ENCODE measurements around the gene TMEM273. TPM values are rescaled to one million over a fixed set of nuclear protein-coding genes. Genes with fewer than 3 reads are reported as not detected.

TMEM273 gene
- total RNA-seq, 1 donor from 2014 or later: 0.42 TPM

DNA sequence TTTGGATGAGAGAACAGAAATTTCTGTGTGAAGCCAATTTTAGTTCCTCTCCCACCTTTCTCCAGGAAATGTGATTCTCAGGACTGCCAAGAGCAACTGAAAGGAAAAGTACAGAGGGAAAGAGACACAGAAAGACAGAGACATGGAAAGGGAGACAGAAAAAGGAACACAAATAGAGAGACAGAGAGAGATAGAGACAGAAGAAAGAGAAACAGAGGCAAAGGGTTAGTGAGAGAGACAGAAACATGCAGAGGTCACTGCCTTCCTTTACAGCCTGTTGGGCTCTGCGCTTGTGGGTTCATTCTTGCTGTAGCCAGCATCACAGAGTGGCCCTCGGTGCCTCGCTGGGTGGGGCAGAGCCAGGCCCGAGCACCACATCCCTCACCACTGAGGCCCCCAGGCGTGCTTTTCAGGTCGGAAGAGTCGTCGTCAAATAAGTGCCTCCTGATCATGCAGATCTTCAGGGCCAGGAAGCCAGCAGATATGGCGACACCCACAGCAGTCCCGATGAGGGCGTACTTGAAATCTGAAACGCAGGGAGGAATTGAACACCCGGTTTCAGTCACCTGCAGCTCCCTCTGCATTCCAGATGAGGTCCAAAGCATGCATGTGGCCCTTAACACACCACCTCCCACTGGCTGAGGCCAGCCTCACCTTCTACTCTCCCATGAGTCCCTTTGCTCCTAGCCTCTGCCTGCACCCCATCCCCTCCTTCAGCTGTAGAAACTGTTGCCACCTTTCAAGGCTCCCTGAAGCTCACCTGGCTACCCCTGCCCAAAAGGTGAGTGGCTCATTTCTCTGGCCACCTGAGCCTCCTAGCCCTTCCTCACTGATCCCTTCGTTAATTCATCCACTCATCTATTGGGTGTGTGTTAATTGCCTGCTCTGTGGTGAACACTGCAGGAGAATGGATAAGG, 21.4 kb downstream of the TMEM273 start:
- DNase-seq (ENCODE audit: low read depth): no peak
- no peaks in the 10 kb centered on the region for H3K36me3 ChIP-seq (ENCODE audit: control insufficient read depth, insufficient read depth, low read length)
- TF ChIP-seq, protein P1, sequence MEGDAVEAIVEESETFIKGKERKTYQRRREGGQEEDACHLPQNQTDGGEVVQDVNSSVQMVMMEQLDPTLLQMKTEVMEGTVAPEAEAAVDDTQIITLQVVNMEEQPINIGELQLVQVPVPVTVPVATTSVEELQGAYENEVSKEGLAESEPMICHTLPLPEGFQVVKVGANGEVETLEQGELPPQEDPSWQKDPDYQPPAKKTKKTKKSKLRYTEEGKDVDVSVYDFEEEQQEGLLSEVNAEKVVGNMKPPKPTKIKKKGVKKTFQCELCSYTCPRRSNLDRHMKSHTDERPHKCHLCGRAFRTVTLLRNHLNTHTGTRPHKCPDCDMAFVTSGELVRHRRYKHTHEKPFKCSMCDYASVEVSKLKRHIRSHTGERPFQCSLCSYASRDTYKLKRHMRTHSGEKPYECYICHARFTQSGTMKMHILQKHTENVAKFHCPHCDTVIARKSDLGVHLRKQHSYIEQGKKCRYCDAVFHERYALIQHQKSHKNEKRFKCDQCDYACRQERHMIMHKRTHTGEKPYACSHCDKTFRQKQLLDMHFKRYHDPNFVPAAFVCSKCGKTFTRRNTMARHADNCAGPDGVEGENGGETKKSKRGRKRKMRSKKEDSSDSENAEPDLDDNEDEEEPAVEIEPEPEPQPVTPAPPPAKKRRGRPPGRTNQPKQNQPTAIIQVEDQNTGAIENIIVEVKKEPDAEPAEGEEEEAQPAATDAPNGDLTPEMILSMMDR (IDR thresholded peaks at IDR 0.05; ENCODE audit: insufficient read depth, low read length, poor library complexity, severe bottlenecking): no peak
- peaks cover 5% of the 10 kb centered on the region for H3K27me3 ChIP-seq (ENCODE audit: control insufficient read depth, insufficient read depth, low read length)
- no peak overlapping the region for H3K4me3 ChIP-seq (ENCODE audit: low read depth, low read length)

DNA sequence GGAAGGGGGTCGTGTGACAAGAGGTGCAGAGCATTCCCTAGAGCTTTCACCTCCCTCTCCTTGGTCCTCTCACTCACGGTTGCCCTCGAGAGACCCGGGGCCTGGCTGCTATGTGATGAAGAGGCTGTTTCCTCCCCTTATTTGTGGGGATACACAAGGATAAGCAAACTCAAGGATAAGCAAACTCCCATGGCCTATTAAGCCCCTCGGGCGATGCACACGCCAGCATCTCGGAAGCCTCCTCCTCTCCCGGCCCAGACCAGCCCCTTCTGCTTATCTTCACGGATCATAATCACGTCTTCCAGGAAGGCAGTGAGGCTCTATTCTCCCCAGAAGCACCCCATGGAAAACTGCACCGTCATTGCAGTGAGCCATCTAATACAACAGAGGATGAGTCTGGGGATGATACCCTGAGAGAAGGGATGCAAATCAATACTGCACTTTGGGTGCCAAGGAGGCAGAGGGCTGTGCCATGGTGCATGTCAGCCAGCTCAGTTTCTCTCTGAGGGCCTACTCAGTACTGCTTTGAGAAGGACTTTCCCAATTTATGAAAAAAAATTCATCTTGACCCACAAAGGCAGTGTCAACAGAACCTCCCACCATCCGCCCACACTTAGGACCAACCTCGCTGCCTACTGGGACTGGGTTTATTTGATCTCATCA, 22.2 kb downstream of the TMEM273 start:
- Histone ChIP-seq H3K36me3 (ENCODE audit: control insufficient read depth, insufficient read depth, low read length) (no peaks in the 10 kb centered on the region), H3K27me3 (ENCODE audit: control insufficient read depth, insufficient read depth, low read length) (peaks cover 5% of the 10 kb centered on the region), H3K4me3 (ENCODE audit: low read depth, low read length) (no peak overlapping the region)
- TF ChIP-seq, protein P1 (IDR thresholded peaks at IDR 0.05; ENCODE audit: insufficient read depth, low read length, poor library complexity, severe bottlenecking): no peak
- no peak for DNase-seq (ENCODE audit: low read depth)

DNA sequence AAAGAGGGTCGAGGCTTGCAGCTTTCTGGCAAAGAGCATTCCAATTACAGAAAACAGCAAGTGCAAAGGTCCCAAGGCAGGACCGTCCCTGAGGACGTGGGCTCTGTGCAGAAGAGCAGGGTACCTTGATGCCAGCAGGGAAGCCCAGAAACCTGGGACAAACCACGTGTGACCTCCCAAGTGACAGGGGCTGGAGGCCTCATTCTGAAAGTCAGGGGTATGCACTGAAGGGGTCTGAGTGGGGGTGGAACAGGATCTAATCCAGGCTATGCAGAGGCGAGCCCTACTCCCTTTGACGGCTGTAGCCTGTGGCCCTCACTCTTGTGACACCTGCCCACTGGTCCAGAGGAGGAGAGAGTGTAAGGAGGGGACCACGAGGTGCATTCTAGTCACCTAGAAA, 22.9 kb downstream of the TMEM273 start:
- Histone ChIP-seq H3K36me3 (ENCODE audit: control insufficient read depth, insufficient read depth, low read length) (no peaks in the 10 kb centered on the region), H3K4me3 (ENCODE audit: low read depth, low read length) (no peak overlapping the region), H3K27me3 (ENCODE audit: control insufficient read depth, insufficient read depth, low read length) (peaks cover 5% of the 10 kb centered on the region)
- TF ChIP-seq, protein P1 (IDR thresholded peaks at IDR 0.05; ENCODE audit: insufficient read depth, low read length, poor library complexity, severe bottlenecking): no peak
- DNase-seq (ENCODE audit: low read depth): no peak

DNA sequence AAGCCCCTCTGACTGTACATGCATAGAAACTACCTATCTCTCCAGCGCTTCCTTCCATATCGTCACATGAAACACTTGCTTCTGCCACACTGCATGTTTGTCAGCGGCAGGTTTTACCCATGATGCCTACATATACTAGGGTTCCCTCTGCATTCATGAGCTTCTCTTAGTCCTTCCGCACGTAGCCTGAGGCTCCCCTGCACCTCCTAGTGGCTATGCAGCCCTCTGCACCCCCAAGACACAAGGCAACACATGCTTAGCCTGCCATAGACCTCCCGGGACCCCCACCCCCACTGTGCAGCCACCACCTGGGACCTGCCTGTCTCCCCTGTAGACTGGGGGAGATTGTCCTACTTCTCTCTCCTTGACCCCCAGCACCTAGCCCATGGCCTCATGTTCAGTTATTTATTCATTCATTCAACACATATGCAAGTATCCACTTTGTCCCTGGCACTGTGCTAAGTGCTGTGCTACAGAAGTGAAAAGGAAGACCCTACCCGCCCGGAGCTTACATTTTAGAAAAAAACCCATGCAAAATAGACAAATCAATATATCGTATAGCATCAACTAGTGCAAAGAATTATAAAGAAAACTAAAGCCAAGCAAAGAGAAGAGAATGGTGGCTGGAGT, 23.5 kb downstream of the TMEM273 start:
- H3K4me3 ChIP-seq (ENCODE audit: low read depth, low read length): no peak overlapping the region
- no peaks in the 10 kb centered on the region for H3K36me3 ChIP-seq (ENCODE audit: control insufficient read depth, insufficient read depth, low read length)
- H3K27me3 ChIP-seq (ENCODE audit: control insufficient read depth, insufficient read depth, low read length): peaks cover 5% of the 10 kb centered on the region
- no peak for DNase-seq (ENCODE audit: low read depth)
- TF ChIP-seq, protein P1 (IDR thresholded peaks at IDR 0.05; ENCODE audit: insufficient read depth, low read length, poor library complexity, severe bottlenecking): peak; percentile 58

DNA sequence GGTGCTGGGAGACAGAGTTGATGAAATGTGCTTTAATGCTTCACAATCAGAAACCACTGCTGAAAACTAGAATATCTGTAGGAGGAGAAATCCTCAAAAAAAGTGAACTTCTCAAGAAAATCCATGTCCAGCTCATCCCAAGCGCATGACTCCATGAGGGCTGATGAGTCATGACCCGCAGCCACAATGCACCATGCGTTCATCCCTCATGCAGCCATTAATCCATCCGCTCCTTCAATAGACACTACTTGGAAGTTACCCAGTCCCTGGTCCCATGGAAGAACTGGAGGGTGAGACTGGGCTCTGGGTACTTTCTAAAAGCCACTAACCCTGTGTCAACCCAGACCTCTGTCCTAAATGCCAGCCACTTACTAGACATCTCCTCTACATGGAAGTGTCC, 24.4 kb downstream of the TMEM273 start:
- TF ChIP-seq, protein P1 (IDR thresholded peaks at IDR 0.05; ENCODE audit: insufficient read depth, low read length, poor library complexity, severe bottlenecking): no peak
- H3K27me3 ChIP-seq (ENCODE audit: control insufficient read depth, insufficient read depth, low read length): peaks cover 5% of the 10 kb centered on the region
- no peaks in the 10 kb centered on the region for H3K36me3 ChIP-seq (ENCODE audit: control insufficient read depth, insufficient read depth, low read length)
- no peak overlapping the region for H3K4me3 ChIP-seq (ENCODE audit: low read depth, low read length)
- DNase-seq (ENCODE audit: low read depth): no peak

Measured in kidney epithelial cell (primary cell).